Keratinocyte (primary cell): ENCODE results near the gene NIPAL1.

Experiments
- CTCF ChIP-seq, 3 experiments: IDR thresholded peaks in 1 of 3; conservative IDR thresholded peaks in 1 of 3; optimal IDR thresholded peaks in 1 of 3; 2 replicates in 2 of 3; 3 replicates in 1 of 3; pipeline versions ENCODE3 to v1.5.1; 2011; ENCODE audit warnings: low read length in 3 of 3, mild to moderate bottlenecking in 3 of 3, moderate library complexity in 2 of 3, control low read depth in 1 of 3, inconsistent platforms in 1 of 3; ENCODE audit not compliant: insufficient read depth in 2 of 3; ENCODE audit errors: extremely low read depth in 1 of 3
- EZH2 ChIP-seq: IDR thresholded peaks from one replicate; pipeline ENCODE4 v1.6.1; 2012; ENCODE audit warnings: inconsistent platforms, mild to moderate bottlenecking, low read length, moderate library complexity

- no peak for TF ChIP-seq CTCF (optimal IDR thresholded peaks at IDR 0.05 in 1 of 3, IDR thresholded peaks at IDR 0.05 in 1 of 3, conservative IDR thresholded peaks at IDR 0.05 in 1 of 3; ENCODE audit: extremely low read depth in 1 of 3, insufficient read depth in 2 of 3, low read length in 3 of 3)
- no peak for TF ChIP-seq EZH2
Measured at GRCh38 chr4:48047896-48048295, 31.3 kb downstream of the NIPAL1 start.
